Right kidney (tissue), 1 donor: ENCODE results near the gene CDC14A.

Experiments used
- DNase-seq: peaks from one replicate; pipeline ENCODE4 v3.0.0-alpha.2; 2016

Gene CDC14A

DNA sequence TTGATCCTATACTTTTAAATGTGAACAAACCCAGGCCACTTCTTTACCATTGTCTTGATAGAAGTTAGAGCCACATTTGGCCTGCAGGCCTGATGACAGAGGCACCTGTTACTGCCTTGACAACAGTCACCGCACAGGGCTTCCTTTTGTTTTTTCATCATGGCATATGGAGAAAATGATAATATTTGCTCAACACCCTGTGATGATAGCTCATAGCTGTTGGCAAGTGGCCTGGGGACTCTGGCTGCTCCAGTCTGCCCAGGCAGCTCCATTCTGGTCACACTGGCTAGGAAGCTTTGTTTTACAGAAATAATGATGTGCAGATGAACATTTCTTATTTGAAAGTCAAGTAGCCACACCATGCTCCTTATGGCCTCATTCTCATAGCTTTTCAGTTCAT lies 96.1 kb downstream of the CDC14A start:
- no peak for DNase-seq

DNA sequence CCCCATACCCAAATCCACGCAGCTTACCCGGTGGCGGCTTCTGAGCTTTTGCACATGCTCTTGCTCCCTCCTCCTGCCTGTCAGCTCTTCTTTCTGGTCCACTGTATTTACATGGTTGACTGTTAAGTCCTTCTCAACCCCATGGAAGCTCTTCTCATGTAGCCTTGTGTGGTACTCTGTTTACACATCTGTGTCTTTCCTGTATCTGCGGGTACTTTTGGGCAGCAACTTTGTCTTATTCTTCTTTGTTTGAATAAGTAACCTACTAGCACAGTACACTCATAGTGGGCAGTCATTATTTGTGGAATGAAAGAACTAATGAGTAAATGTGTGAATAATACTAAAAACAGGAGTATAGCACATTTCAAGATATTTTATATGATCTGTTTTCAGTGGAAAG lies 97.2 kb downstream of the CDC14A start:
- DNase-seq, result no peak

DNA sequence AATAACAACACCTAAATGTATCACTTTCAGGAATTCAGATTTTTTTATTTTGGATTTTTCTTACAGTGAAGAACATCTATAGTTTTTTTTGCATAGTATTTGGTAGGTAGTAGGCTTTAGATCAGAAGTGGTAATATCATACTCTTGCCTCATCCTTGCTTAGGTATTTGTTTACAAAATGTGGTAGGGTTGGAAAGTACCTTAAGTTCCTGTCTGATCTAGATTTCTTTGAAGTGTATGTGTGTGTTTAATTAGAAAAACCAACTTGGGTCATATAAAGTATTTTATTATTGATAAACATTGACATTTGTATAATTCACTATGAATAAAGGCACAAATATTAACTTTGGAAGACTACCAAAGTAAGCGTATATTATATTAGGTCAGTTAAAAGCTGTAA lies 100.3 kb downstream of the CDC14A start:
- no peak for DNase-seq

DNA sequence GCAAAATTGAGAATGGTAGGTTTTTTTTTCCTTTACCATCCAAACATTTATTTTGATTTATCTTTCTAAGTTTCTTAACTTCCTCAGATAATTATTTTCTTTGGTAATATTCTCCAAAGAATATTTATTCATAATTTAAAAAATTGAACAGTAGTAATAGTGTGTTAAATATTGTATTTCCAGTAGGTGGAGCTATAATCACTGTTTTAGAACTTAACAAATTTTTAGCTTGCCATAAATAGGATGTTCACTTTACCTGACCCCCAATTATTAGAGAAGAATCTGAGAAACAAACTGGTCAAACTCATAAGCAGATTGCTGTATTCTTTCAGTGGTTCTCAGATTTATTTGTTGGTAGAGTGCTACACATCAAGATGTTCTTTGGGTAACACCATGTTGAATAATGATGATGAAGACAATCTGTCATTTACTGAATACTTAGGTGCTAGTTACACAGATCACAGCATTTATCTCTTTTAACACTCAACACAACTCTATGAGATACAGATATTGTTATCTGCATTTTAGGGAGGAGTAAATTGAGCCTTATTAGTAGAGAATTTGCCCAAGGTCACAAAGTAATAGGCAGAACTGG lies 103.3 kb downstream of the CDC14A start:
- no peak for DNase-seq

DNA sequence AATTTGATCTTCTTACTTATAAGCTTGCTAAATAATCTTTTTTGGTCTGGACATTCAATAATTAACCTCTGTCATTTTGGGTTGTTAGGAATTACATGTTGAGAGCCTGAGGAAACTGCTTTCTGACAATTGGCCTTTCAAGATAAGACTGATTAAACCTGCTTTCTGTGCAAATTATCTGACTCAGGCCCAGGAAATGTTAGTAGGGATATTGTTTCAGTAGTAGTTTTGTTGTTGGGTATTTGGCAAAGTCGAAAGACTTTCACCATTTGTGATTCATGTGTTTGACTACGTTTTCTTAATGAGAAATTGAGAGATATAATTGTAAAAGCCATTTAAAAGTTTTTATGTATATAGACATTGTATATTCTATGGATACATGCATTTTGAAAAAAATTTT lies 104.6 kb downstream of the CDC14A start:
- no peak for DNase-seq

DNA sequence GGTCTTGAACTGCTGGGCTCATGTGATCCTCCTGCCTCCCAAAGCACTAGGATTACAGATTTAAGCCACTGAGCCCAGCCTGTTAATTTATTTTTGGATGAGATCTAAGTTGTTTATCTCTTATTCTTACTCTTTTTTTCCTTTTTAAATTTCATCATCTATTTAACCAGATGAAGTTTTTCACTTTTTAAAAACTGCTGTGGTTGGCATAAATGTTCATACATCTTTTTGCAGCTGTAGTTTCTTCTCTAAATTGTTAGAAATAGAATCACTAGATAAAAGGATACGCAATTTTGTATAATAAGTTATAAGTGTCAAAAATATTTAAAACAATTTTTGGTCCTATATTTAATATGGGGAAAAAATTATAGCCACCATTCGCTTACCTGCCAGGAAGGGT lies 105.4 kb downstream of the CDC14A start:
- no peak for DNase-seq

DNA sequence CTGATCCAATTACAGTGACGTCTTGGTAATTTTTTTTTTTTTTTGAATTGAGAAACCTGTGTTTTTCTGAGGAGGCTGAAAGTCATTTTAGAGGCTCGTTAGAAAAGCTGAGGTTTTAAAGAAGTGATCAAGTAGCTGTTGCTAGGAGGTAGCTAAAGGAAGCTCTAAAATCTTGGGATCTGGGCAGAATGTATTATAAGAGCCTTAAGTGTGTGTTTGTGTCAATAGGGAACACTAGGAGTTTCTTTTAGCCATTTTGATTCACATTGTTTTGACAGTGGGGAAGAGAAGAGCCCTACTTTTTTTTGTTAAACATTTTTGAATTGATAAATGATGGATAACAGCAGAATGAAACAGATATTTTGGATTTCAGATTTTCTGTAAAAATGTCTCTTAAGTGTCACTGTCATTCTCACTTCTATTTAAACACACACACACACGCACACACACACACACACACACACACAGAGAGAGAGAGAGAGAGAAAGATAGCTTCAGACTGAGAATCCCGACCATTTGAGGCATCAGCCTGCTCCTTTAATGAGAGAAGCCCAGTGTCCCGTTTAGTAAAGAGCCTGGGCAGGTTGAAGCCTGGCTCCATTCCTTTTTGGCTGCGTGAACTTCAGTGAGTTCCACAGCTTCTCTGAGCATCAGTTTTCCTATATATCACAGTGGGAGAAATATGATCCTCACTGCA lies 106.5 kb downstream of the CDC14A start:
- no peak for DNase-seq

DNA sequence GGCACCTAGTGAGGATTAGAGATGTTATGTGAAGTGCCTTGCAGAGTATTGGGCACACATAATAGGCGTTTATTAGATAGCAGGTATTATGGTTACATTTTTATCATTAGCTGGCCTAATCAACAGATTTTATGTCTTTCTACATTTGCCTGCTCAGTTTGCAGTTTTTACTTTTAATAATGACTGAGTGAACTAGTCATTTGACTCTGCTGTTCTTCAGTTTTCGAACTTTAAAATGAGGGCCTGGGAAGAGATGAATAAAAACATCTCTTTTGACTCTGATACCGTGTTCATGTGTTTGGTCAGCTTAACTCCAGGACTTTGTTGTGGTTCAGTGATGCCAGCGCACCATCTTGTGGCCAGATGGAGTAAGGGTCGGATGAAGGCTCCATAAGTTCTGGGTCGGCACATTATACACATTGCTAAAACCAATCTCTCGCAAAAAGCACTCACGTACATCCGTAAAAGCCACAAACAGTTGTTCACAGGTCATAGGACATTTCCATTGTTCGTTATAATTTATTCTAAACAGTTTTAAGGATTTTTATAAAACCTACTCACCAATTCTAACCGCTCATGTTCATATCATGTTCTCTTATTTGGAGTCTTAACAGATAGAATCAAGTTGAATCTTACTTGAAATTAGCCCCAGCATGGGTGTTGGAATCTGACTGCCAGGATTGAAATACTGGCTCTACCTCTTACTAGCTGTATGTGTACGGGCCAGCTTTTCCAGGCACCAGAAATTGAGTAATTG lies 107.2 kb downstream of the CDC14A start:
- DNase-seq, result peak; percentile 44

DNA sequence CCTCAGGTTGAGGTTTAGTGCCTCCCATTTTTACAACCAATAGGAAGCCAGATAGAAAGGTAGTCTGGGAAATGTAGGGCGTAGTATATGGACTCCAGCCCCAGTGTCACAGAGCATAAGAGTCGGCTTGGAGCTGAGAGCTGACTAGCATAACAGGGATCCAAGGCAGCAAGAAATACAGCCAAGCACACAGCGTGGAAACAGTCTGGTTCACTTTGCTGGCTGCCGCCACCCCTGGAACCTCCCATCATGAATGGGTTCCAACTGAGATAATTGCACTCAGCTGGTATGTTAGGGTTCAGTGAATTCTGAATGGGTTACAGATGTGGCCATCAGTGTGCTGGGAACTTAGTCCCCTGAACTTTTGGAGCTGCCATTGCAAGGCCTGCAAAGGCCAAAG lies 108.9 kb downstream of the CDC14A start:
- DNase-seq, result no peak

DNA sequence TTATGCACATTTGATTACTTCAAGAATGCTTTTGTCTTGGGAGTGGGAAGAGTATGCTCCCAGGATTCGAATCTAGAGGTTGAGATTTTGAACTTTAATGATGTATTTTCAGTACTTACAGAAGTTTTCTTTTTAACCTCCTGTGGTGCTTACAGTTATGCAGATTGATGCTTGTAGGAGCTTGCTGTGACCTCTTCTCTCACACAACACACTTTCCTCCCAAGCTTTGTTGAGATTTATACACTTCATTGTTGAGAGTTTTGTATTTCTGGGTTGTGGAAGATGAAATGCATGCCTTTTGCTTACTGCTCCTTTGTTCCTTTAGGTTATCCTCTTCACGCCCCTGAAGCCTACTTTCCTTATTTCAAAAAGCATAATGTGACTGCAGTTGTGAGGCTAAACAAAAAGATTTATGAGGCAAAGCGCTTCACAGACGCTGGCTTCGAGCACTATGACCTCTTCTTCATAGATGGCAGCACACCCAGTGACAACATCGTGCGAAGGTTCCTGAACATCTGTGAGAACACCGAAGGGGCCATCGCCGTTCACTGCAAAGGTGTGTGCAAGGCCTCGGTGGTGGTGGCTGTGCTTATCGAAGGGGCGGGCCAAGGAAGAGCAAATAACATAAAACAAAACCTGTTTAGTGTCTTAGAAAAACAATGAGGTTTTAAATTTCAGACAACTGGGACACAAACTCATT lies 110.2 kb downstream of the CDC14A start:
- no peak for DNase-seq

DNA sequence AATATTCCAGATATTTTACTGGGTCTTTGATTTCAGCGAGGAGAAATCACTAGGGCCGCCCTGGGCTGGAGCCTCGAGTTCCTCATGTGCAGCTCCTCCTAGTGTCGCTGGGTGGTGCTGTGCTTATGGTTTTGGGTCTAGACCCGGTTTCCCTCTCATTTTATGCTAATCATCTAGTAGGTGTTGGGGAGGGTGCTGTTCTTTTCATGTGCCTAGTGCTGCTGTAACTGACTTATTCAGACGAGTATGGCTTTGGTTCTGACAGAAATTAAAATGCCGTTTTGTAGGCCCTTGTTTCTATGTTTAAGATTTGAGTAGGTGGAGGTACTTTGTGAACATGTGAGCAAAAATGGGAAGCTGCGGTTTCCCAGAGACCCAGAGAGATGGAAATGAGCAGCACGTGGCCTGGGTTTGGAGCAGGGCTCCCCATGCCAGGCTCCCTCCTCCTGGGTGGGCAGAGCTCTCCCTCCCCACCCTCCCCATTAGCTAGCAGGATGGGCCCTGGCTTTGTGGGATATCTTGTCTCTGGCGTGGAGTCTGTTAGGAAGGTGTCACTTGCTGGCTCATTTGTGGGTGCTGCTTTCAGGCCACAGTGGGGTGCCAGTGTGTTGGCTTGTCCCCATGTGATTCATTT lies 111.6 kb downstream of the CDC14A start:
- peak; percentile 5 for DNase-seq

DNA sequence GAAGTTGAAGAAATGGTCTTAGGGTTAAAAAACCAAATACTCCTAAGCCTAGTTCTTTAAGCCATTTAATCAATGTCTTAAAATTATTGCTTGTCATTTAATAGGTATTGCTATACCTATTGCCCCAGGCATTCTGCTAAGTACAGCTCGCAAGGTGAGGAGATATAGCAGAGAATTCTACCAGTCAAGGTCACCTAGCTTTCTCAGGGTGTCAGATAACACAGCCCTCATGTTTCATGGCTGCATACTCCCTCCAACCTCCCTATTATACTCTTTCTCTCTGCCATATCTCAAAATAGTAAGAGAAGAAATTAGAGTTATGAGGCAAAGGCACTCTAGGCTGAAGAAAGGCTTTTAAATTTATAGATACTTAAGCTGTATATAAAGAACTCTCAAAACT lies 117.3 kb downstream of the CDC14A start:
- no peak for DNase-seq

DNA sequence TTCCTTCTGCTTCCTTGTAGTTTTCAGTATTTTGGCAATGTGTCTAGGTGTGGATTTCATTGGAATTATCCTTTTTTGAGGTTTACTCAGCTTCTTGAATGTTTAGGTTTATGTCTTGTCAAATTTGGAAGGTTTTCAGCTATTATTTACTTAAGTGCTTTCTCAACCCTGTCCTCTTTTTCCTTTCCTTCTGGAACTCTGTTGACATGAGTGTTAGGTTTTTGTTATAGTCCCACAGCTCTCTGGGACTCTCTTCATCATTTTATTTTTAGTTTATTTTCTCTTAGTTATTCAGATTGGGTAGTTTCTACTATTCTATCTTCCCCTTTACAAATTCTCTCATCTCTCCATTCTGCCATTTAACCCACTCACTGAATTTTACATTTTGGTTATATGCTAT lies 122.5 kb downstream of the CDC14A start:
- DNase-seq, result no peak

DNA sequence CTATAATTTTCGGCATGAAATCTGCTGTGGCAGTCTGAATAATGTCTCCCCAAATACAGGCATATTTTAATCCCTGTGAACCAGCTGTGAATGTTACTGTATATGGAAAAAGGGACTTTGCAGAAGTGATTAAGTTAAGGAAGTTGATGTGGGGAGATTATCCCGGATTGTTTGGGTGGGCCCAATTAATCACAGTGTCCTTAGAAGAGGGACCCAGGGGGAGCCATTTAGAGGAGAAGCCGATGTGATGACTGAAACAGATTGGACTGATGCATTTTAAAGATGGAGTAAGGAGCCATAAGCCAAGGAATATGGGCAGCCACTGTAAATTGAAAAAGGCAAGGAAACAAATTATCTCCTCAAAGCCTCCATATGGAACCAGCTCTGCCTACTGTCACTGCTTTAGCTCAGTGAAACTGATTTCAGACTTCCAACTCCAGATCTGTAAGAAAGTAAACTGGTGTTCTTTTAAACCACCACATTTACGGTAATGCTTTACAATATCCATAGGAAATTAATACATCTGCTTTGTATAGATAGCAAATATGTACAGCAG lies 124.5 kb downstream of the CDC14A start:
- DNase-seq, result no peak

DNA sequence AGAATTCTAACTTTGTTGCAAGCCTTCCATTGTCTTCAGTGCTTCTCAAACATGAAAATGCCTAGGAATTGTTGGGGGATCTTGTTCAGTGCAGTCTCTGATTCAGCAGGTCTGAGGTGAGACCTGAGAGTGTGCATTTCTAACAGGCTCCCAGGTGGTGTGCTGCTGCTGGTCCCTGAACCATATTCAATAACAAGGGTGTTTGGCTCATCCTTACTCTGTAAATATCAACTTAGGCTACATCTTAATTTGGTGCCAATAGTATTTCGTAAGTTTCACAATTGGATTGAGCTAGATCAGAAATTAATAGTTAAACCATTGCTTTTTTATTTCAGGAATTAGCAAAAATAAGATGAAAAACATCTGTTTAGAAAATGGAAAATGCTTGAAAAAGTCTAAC lies 126.5 kb downstream of the CDC14A start:
- no peak for DNase-seq

DNA sequence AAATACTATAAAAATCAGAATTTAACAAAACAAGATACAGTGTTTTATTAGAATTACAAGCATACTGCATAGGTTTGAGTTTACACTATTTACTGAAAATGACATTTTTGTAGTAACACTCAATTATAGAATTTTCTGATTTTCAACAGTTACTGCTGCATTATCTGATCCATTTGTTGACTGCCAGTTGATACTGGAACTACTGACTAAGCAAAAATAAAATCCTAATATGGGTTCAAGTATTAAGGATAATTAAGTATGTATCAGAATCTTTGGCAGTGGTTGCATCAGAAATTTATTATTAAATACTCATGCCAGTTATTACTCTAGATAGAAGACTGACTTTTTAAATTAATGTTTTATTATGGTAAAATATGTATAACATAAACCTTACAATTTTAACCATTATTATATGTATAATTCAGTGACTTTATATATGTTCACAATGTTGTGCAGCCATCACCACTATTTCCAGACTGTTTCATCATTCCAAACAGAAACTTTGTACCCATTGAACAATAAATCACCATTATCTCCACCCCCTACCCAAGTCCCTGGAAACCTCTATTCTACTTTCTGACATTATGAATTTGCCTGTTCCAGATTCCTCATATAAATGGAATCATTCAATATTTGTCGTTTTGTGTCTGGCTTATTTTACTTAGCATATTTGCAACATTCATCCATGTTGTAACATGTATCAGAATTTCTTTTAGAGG lies 127.5 kb downstream of the CDC14A start:
- DNase-seq, result no peak

DNA sequence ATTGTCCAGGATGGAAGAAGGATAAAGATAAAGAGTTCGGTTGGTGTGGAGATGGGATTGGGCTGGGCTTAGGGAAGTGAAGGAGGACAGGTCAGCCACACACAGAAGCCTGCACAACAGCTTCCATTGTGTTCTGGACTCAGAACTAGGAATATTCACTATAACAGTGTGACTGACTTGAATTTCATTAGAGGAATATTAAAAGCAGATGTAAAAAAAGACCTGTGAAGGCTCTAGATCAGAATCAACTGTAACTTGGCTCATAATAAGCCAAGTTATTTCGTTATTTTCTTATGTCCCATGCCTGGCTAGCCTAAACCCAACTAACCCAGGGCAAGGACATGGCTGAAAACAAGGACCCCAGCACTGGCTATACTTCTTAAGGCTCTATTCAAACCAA lies 129.0 kb downstream of the CDC14A start:
- no peak for DNase-seq

DNA sequence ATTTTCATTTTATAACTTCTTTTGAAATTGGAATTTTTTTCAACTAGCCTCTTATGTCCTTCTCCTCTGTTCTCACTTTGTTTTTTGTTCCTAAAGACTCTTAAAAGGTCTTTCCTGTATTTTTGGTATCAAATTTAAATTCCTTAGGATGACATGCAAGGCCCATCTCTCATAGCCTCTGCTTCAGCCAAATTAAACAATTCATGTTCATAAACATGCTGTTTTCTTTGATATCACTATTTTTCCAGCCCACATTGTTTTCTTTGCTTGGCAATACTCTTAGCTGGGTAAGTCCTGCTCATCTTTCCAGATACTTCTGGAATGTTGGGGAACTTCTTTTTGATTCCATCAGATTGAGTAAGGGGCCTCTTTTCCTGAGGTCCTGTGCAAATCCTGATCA lies 129.9 kb downstream of the CDC14A start:
- DNase-seq, result no peak

DNA sequence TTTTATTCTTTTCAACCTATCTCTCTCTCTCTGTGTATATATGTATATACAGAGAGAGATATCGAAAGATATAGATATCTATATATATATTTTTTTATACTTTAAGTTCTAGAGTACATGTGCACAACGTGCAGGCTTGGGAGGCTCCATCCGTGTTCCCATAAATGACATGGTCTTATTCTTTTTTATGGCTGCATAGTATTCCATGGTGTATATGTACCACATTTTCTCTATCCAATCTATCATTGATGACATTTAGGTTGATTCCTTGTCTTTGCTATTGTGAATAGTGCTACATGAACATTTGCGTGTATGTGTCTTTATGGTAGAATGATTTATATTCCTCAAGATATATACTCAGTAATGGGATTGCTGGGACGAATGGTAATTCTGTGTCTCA lies 130.4 kb downstream of the CDC14A start:
- no peak for DNase-seq

DNA sequence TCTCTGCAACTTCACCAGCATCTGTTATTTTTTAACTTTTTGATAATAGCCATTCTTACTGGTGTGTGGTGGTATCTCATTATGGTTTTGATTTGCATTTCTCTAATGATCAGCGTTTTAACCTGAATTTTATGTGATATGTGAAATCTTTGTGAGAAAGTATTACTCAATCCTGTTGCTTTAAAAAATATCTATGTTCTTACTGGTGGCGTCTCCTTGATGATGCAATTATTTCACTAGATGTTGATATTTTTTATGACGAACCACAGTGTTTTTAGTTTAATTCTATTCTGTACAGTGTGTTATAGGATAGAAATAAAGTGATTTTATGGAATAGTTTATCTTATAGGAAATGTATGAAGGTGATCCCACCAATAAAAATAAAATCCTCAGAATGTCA lies 130.9 kb downstream of the CDC14A start:
- DNase-seq, result no peak

DNA sequence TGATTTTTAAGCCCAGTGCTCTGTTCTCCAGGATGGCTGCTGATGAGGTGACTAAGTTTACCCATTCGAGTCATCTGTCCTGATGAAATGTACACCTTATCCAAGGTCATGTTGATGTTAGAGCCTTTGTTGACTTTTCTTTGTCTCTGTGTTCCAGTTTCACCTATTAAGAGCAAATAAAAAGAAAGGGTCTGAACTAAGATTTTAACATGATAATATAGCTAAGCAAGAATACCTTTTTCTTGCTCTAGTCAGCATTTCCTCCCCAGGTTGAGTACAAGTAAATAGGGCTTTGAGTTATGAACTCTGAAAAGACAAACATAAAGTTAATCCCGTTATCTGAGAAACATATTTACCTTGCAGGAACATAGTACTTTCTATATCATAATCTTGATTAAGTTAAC lies 133.6 kb downstream of the CDC14A start:
- DNase-seq, result no peak
